ENCODE data around the gene HPCAL4. TPM values are rescaled to one million over a fixed set of nuclear protein-coding genes. Genes with fewer than 3 reads are reported as not detected.

The HPCAL4 gene
- polyA plus RNA-seq, 1 donor, result 1.8 TPM

DNA sequence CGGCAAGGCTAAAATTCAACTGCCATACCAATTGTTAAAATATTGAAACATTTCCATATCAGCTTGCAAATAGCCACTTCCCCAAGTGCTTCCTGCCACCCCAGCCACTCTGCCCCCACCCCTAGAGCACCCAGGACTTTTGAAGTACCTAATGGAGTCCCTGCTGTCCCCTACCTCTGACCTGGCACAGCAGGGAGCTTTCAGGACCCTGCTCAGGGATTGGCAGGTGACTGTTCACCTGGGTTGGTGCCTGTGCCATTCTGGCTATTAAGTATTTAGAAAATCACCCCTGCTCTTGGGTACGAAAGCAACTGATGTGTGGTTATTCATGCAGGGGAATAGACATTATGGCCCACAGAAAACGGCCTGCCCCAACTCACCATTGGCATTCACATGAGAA lies 9.1 kb upstream of the HPCAL4 start:
- DNase-seq, result no peak

DNA sequence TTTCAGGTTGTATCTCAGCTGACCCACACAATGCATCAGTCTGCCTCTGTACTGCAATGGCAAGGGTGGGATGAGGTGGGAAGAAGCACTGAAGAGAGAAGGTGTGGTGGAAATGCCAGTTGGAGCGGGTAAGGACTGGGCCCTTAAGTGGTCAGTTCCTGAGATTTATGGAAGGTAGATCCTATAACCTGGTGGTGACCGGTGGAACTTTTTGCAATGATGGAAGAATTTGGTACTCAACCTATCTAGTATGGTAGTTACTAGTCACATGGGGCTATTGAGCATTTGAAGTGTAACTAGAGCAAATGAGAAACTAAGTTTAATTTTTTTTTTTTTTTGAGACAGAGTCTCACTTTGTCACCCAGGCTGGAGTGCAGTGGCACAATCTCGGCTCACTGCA lies 8.2 kb upstream of the HPCAL4 start:
- no peak for DNase-seq

DNA sequence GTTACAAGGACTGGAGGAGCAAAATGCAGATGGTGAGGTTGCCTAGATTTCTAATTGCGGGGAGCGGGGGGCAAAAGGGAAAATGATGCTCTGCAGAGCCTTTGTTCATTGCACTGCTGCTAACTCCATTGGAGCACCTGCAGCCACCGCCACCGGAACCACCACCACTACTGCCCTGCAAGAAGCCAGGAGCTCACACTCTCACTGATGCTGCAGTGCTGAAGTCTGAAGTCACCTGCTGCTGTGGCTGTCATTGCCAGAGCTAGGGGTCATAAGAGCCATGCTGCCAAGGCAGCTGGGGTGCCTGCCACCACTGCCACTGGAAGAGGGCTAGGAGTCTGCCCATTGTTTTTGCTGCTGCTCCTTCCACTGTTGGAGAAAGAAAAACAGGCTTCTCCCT lies 7.3 kb upstream of the HPCAL4 start:
- DNase-seq, result no peak

DNA sequence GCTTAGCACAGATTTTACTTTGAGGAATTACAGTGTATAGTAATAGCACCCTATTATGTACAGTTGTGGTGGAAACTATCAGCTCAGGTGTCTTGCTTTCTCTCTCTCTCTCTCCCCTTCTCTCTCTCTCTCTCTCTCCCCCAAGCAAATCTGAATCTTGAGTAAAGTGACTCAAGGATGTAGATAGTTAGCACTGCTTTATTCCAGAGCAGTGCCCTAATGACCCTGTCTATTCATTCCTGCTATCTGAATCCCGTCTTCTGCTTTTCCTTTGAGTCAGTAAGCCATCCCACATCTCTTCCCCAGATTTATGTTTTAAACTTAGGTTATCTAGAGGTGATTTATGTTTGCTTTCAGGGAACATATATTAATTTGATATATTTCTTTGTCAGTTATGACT lies 5.2 kb upstream of the HPCAL4 start:
- DNase-seq, result no peak

DNA sequence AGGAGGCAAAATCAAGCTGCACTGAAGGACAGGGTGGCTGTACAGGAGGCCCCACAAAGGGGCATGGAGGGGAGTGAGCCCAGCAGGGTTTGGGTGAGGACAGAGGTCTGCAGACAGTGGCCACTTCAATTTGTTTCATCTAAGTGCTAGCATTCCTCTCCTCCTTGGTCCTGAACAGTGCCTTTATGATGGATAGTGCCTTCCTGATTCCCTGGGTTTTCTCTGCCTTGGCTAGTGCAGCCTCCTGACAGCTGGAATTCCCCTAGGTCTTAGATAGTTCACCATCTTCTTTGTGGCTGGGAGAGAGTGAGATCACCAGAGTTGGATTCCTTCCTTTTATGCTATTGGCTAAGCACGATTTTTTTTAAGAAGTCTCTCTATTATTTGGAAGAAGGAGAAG lies 3.8 kb upstream of the HPCAL4 start:
- DNase-seq, result no peak

DNA sequence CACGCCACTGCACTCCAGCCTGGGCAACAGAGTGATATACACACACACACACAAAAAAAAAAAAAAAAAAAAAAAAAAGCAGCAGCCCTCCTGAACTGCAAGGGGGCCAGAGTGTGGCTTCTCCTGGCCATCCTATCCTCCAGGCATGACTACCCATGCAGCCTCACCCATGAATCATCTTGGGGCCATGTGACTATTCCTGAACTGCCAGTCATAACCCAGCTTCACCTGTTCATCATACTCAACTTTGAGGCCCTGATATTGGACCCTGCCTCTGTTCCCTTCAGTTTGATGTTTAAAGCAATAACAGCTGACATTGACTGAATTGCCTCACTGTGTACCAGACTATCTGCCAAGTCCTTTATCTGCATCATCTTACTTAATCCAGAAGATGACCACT lies 2.8 kb upstream of the HPCAL4 start:
- no peak for DNase-seq

DNA sequence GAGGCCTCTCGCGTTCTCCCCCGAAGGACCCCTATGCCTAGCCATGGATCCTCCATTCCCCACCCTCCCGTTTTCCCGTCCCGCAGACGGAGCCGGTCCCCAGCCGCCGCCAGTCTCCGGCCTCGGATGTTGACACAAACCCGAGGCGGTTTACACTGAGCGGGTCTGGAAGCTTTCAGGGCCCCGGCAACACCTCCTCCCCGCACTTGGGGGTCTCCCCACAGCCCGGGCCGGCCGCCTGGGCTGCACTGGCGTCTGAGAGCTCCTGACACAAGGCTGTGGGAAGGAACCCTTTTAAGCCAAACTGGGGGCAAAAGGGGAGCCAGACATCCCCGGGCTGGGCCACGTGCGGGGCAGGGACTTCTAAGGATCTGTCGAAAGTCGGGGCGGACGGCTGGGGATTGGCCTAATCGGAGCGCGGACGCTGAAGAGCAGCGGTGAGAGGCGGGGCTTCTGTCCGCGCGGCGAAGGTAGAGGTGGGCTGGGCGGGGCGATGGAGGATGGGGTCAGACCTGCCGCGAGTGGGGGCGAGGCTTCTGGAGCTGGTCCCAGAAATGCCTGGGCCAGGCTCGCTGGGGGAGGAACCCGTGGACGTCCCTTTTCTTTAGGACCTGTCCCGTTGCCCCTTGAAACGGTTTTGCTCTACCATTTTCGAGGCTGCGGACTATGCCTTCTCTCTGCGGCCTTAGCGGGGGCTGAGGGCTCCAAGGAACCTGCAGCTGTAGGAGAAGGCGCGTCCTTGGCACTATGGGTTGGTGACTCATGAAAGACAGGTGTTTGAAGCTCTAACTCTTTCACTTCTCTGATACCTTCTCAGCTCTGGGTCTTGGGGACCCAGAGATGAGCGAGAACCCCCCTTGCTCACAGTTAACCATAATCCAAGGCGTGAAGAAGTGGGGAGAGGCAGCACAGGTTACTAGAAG lies 1.2 kb upstream of the HPCAL4 start:
- no peak for DNase-seq

DNA sequence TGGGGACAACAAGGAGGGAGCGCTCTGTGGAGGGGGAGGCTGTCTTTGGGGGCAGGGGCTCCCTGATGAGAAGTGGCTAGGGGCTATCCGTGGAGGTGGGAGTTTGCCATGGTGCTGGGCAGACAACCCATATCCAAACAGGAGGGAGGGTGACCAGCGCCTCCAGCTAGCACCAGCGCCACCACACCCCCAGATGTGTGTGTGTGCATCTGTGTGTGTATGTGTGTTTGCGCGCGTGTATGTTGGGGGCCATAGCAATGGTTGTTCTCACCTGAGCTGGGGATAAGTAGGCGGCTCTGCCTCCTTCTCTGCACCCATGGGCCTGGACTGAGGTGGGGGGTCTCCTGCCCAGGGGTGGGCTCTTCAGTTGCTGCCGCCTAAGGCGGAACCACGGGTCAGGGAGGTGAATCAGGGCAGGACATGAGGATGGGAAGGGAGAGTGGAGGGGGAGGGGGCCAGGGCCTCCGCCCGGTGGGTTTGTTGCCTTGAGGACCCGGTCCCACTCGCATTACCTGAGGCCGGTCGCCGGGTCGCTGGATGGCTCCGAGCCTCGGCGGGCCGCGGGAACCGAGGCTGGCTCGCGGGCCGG lies 345 bp downstream of the HPCAL4 start:
- no peak for DNase-seq

DNA sequence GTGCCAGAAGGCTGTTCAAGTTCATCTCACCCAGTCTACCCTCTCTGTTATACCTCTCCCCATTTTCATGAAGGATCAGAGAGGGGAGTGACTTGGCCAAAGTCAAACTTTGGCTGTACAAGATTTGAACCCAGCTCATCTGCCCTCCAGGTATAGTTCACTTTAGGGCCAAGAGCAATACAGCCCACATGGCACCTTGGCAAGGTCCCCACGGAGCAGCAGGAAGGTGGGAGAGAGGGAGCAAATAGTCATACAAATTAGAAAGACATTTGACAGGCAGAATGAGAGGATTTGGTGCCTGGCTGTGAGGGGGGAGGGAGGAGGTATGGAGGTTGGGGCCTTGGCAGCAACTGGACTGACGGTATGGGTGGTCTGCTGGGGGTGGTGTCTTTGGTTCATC lies 1.0 kb downstream of the HPCAL4 start:
- no peak for DNase-seq

DNA sequence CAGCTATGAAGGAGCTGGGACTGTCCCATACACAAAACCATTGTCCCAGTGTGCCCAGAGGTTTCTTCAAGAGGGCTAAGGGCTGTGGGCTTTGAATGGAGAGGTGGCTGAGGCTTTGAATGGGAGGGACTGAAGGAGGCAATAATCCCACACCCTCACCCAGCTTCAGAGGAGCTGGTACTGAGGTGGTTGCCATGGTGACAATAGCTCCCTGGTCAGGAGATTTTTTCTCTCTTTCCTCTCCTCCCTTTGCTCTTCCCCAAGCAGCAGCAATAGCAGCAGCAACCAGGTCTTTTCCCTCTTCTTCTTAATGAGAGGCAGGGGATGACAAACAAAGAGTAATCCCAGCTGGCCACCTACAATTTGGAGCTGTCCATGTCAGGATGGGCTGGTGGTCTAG lies 1.6 kb downstream of the HPCAL4 start:
- no peak for DNase-seq

DNA sequence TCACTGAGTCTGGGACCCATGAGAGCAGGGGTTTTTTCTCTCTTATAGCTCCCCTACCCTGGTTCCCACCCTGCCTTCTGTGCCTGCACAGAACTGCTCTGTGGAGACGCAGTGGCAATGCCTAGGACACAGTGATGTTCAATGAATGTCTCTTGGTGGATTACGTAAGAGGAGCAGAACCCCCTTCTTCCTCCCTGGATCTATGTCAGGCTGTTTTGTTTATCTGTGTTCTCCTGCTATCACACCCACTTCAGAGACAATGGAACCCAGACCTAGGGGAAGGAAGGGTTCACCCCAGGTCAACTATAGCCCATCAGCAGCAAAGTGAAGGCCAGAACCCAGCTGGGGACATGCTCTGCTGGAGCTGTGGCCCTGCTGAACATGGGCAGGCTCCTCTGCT lies 2.0 kb downstream of the HPCAL4 start:
- no peak for DNase-seq

DNA sequence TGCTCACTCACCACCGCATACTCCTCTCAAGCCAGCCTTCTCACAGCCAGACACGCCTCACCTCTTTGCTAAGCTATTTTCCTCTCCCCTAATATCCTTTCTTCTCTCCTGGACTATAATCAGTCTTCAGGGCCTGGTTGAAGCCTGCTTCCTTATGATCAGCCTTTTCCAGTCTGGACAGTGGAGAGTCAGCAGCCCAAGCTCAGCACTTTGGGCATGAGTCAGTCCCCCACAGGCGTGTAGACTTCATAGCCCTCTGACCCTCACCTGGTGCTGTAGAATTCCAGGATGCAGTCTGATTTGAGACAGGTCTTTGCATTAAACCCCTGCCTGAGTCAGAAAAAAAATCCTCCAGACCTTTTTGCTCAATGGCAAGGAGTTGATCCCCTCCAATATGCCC lies 2.5 kb downstream of the HPCAL4 start:
- DNase-seq, result no peak

DNA sequence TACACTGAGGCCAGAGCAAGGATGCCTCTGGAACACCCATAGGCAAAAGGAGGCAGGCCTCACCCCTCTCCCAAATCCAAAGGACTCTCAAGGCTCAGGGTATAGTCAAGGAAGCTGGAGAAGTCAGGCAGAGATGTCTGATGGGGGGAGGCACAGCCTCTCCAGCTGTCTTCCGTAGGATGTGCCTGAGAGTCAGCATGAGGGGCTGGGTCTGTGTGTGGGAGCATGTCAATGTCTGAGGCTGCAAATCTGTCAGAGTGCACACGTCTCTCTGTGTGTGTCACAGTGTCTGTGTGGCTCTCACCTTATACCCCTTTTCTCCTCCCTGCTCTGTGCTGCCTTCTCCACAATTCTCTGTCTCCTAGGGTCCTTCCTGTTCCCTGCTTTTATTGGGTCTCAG lies 4.0 kb downstream of the HPCAL4 start:
- DNase-seq, result no peak

DNA sequence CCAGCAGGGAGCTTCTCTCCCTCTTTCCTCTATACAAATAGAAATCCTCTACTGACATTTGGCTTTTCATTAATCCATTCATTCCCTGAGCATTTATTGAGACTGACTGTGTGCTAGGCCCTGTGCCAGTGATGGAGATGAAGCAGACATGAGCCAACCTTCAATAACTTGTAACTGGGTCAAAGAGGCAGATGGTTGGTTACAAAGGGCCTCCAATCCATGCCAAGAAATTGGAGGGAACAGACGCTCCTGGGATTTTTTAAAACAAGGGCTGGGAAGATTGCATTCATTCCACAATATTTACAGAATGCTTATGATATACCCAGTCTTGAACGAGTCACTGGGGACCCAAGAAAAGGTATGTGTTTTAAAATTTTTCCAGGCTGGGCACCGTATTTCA lies 6.2 kb downstream of the HPCAL4 start:
- DNase-seq, result no peak

DNA sequence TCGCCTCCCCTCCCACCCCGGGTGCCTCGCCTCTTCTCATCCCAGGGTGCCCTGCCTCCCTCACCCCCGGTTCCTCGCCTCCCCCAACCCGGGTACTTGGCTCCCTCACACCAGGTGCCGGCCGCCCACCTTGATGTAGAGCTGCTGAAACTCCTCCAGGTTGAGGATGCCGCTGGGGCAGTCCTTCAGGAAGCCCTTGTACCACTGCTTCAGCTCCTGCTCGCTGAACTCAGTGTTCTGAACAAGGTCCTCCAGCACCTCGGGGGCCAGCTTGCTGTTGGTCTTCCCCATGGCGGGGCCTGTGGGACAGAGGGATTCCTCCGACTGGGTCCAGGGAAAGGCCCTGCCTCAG lies 6.9 kb downstream of the HPCAL4 start:
- DNase-seq, result no peak

DNA sequence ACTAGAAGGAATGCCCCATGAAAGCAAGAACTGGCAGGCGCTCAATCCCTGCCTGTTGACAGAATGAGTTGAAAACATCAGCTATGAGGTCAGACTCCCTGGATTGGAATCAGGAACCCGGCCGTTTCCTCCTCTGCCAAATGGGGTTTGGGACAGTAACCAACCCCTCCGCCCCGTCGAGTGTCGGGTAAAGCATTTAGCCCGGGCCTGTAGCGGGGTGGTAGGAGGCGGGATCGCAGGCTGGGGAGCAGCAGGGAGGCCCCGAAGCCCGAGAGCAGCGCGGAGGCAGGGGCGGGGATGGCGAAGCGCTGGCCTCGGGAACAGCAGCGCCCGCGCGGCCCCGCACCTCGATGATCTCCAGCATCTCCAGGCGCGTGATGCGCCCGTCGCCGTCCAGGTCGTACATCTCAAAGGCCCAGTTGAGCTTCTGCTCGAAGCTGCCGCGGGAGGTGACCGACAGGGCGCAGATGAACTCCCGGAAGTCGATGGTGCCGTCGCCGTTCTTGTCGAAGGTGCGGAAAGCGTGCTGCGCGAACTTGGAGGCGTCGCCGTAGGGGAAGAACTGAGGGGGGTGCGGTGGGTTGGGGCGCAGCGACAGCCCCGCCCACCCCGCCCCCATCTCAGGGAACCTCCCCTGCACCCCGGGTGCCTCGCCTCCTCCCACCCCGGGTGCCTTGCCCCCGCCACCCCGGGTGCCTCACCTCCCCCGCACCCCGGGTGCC lies 7.5 kb downstream of the HPCAL4 start:
- no peak for DNase-seq

DNA sequence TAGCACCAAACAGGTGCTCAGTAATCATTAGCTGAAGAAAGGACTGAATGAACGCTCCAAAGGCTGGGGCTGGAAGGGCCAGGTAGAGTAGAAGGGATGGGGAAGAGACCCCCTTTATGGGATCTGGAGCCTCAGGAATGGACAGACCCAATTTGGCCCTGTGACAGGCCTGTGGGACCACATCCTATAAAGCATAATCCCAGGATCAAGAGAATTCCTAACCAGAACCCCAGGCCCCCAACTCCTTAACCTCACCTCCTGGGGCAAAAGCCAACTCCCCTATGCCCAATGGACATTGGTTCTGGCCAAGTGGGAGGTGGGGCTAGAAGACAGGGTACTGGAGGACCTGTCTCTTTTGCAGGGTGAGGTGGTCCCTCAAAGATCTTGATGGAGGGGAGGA lies 9.2 kb downstream of the HPCAL4 start:
- DNase-seq, result no peak

DNA sequence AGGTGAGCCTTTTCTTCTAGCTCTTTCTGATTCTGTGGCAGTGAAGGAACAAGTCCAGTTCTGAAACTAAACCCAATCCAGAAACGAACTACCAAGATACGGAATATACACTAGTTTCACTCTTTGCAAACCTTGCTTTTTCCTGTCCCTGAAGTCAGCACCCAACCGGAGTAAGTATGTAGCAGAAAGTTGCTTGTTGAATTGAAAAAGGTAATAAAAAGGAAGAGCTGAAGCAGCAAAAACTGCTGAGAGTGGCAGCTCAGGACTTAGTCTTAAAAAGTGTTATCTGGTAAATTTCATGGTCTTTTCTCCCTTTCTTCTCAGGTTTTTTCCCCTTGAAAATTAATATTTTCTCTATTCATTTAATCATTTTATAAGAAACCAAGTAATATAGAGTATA lies 9.9 kb downstream of the HPCAL4 start:
- DNase-seq, result no peak

DNA sequence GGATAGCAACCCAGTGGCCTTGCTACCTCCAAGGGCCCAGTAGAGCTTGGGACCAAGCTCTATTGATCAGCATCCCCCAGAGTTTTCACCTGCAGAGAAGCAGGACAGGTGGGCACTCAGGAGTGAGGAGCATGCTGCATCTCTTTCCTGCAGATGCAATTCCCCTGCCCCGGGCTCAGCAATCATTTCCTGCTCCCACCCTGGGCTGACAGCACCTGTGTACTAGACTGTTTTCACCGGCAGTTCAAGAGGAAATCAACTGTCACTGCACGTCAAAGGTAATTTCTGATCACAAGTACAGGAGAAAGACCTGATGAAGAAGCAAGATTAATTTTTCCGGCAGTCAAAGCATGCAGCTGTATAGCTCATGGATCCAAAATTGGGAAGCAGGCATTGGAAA lies 10.5 kb downstream of the HPCAL4 start:
- no peak for DNase-seq

DNA sequence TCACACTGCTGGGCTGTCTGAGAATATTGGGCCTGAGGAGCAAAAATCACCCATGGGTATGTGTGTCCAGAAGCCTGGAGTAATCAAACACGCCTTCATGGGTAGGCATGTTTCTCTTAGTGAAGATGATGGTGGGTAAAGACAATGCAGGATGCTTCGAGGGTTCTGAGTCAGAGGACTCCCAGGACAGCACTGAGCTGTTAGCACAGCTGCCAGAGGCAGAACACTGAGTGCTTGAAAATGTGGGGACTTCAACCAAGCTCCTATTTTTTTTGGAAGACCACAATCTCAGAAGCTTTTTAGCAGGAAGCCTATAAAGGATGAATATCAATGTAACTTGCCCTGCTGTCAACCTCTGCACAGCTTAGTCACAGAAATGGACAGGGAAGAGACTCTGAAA lies 11.4 kb downstream of the HPCAL4 start:
- DNase-seq, result no peak

DNA sequence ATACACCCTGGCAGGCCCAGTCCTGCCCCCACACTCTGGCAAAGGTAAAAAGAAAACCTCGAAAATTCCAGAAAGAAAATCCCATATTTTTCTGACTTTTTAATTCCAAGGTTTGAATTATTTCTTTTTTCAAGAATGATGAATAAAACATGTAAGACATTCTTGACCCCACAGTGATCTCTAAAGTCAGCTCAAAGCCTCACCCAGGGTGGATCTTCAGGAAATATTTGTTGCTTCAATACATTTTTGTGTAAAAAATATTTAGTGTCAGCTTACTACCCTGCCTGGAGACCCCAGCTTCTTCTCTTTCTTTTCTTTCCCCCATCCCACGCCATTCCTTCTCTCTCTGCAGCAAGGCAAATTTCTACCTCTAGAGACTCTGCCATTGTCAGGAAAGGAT lies 12.3 kb downstream of the HPCAL4 start:
- DNase-seq, result no peak

DNA sequence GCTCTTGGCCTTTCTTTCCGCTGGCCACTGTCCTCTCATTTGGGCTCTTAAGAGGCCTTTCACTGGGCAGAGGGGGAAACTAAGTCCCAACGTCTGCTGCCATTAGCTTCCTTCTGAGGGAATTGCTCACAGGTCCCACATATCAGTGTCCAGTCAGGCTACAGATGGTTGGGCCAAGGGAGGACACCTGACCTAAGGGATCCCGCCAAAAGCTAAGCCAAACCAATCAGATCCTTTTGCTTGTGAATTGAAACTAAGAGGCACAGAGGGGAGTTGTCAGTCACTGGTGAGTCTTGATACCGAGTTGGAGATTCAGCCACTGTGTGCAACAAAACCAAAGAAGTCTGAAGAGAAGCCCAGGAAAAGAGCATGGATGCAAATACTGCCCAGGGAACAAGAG lies 13.6 kb downstream of the HPCAL4 start:
- DNase-seq, result no peak

DNA sequence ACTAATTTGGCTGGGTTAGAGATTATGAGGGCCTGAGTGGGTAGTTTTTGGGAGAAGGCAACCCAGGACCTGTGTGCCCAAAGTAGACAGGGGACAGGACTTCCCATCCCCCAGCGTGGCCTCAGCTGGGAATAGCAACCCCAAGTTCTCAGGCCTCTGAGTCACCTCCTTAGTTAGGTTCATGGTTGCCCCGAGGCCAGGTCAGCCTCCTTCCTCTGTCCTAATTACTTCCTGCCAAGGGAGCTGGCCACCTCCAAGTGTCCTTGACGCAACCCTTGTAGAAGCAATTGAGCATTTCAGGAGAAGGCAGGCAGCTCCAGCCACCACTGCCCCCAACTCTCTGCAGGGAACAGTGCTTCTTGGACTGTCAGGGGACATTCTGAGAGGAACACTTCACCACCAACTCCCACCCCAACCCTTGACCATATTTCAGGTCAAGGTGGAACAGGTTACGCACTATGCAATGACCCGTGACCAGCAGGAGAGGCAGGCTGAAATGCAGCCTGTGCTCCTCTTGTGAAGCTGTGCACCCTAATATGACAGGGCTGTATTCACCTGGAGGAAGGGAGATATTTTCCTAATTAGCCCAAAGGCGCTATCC lies 14.2 kb downstream of the HPCAL4 start:
- no peak for DNase-seq

DNA sequence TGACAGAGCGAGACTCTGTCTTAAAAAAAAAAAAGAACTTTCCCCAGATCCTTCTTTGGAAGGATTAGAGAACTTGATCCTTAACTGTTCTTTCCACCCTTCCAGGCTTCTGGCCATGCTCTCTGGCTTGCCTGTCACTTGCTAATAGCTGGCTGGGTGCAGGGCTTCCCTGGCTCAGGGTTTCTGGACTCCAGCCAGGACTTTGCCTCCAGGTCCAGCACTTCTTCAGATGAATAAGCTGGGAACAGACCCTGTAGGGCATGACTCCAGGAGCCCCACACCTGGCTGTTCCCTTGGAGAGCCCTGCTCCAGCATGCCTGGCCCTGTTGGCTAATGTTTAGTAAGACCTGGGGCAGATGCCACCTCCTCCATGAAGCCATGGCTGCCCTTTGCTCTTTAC lies 16.0 kb downstream of the HPCAL4 start:
- no peak for DNase-seq

Data from hindlimb muscle (tissue), 1 donor.